ENCODE data around the gene SLC66A3.

The SLC66A3 gene

GRCh38 chr2:11214770-11215169, 59.5 kb downstream of the SLC66A3 start:
- no peak for DNase-seq (ENCODE audit: low read depth)

GRCh38 chr2:11215407-11215806, 60.1 kb downstream of the SLC66A3 start:
- no peak for DNase-seq (ENCODE audit: low read depth)

- DNase-seq (ENCODE audit: low read depth): no peak
Observed at GRCh38 chr2:11220445-11220844, 65.2 kb downstream of the SLC66A3 start.

GRCh38 chr2:11222845-11223244, 67.6 kb downstream of the SLC66A3 start:
- DNase-seq (ENCODE audit: low read depth): no peak

GRCh38 chr2:11224887-11225286, 69.6 kb downstream of the SLC66A3 start:
- DNase-seq (ENCODE audit: low read depth): no peak

GRCh38 chr2:11227595-11227994, 72.3 kb downstream of the SLC66A3 start:
- no peak for DNase-seq (ENCODE audit: low read depth)

Data from activated T-helper 9 cell treated with anti-CD3 and anti-CD28 coated beads, Interleukin-2, amount 50 U/mL, for 16 hours (primary cell).